NOMO-1 (cell line): Measurements from ENCODE around the gene MAP1B.
A peak's percentile ranks its signal among the peaks of the same experiment; 100 is the strongest.

ENCODE experiments used
- DNase-seq, 2 experiments: peaks; one replicate each; lab custom pipeline; 2025; ENCODE audit not compliant: unreplicated experiment in 2 of 2; lab: John Stamatoyannopoulos, UW

Gene MAP1B

GRCh38 chr5:72129725-72130124, 22.4 kb downstream of the MAP1B start:
- no peak for DNase-seq

GRCh38 chr5:72130351-72130761, 23.1 kb downstream of the MAP1B start:
- no peak for DNase-seq

- DNase-seq = no peak
Observed at GRCh38 chr5:72133212-72133990, 26.1 kb downstream of the MAP1B start.

GRCh38 chr5:72134226-72134899, 27.1 kb downstream of the MAP1B start:
- DNase-seq = no peak

GRCh38 chr5:72137826-72138409, 30.6 kb downstream of the MAP1B start:
- DNase-seq = peak in 1 of 2 experiments; percentile 46

- peak in 1 of 2 experiments; percentile 15 for DNase-seq
Observed at GRCh38 chr5:72138943-72139521, 31.8 kb downstream of the MAP1B start.

- DNase-seq = no peak
Observed at GRCh38 chr5:72140711-72141110, 33.4 kb downstream of the MAP1B start.

- no peak for DNase-seq
Observed at GRCh38 chr5:72141440-72142355, 34.4 kb downstream of the MAP1B start.

GRCh38 chr5:72144762-72145161, 37.5 kb downstream of the MAP1B start:
- DNase-seq = no peak

- DNase-seq = no peak
Observed at GRCh38 chr5:72145348-72145747, 38.1 kb downstream of the MAP1B start.

- no peak for DNase-seq
Observed at GRCh38 chr5:72146056-72146455, 38.8 kb downstream of the MAP1B start.

GRCh38 chr5:72147569-72147968, 40.3 kb downstream of the MAP1B start:
- DNase-seq = no peak

- DNase-seq = no peak
Observed at GRCh38 chr5:72149742-72150141, 42.5 kb downstream of the MAP1B start.

- no peak for DNase-seq
Observed at GRCh38 chr5:72151169-72151568, 43.9 kb downstream of the MAP1B start.

GRCh38 chr5:72151646-72152045, 44.4 kb downstream of the MAP1B start:
- no peak for DNase-seq

GRCh38 chr5:72152545-72152944, 45.3 kb downstream of the MAP1B start:
- DNase-seq = no peak

- no peak for DNase-seq
Observed at GRCh38 chr5:72153551-72153950, 46.3 kb downstream of the MAP1B start.

GRCh38 chr5:72154076-72154756, 46.9 kb downstream of the MAP1B start:
- DNase-seq = no peak

GRCh38 chr5:72156946-72157624, 49.8 kb downstream of the MAP1B start:
- DNase-seq = no peak
